GM12801 (cell line): Measurements from ENCODE around the gene MYO15B.

Source experiments
- TF ChIP-seq, protein P1 (sequence below): IDR thresholded peaks from one replicate; pipeline ENCODE4 v1.5.1; 2011; ENCODE audit warnings: control low read depth; ENCODE audit not compliant: insufficient read length; ENCODE audit errors: extremely low read depth

MYO15B gene

DNA sequence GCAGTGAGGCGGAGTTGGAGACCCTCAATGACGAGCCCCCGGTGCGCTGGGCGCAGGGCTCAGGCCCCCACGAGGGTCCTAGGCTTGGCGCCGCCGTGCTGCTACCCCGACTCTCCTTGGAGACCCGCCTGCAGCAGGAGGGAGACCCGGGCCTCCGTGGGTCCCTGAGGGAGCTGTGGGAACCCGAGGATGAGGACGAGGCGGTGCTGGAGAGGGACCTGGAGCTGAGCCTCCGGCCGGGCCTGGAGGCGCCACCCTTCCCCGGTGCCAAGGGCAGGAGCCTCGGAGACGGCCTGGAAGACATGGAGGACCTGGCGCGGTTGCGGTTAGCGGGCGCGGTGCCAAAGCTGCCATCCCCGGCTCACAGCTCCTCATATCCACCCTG, 2.3 kb downstream of the MYO15B start:
- TF ChIP-seq, protein P1, sequence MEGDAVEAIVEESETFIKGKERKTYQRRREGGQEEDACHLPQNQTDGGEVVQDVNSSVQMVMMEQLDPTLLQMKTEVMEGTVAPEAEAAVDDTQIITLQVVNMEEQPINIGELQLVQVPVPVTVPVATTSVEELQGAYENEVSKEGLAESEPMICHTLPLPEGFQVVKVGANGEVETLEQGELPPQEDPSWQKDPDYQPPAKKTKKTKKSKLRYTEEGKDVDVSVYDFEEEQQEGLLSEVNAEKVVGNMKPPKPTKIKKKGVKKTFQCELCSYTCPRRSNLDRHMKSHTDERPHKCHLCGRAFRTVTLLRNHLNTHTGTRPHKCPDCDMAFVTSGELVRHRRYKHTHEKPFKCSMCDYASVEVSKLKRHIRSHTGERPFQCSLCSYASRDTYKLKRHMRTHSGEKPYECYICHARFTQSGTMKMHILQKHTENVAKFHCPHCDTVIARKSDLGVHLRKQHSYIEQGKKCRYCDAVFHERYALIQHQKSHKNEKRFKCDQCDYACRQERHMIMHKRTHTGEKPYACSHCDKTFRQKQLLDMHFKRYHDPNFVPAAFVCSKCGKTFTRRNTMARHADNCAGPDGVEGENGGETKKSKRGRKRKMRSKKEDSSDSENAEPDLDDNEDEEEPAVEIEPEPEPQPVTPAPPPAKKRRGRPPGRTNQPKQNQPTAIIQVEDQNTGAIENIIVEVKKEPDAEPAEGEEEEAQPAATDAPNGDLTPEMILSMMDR, result no peak

DNA sequence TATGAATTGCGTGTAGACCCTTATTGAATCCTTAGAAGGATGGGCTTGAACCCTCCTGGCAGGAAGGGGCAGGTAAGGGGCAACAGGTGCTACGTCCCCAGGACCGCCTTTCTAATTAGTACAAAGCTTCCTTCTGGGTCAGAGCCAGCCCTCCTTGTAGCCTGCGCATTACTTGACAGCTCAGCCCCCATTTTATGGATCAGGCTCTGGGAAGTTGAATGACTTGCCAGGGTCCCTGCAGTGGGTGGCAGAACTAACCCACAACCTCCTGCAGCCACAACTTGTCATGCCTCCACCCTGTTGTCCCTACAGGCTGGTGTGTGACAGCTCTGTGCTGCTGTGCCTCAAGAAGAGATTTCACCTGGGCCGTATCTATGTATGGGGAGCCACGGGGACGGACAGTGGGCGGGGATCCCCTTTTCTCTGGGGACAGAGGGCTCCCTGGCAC, 2.7 kb downstream of the MYO15B start:
- TF ChIP-seq, protein P1, result no peak

DNA sequence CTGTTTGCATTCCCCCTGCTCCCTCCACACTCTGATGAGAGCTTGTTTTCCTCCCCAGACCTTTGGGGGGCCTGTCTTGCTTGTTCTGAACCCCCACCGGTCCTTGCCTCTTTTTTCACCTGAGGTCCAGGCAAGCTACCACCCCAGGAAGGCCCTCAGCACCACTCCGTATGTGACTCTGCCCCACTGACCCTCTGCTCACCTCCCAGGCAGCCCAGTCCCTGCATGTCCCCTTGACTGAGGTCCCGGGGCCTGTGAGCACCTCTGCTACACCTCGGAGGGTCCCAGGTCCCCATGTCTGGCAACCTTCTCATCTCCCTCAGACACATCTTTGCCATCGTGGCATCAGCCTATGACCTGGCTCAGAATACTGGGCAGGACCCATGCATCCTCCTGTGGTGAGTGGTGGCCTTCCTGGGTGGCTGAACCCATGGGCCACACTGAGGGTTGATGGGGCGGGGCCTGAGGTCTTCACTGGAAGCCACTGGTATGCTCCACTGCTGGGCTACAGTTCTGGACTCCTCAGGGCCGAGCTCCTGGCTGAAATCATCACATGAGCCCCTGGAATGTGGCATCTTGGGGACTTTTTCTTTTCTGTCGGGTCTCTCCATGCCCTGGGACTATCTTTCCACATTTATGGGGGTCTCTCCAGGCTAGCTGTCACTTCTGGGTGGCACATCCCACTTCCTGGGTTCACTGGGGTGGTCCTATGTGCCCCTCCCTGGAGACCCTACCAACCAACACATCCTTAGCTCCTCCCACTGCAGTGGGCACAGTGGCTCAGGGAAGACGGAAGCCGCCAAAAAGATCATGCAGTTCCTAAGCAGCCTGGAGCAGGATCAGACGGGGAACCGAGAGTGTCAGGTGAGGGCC, 3.5 kb downstream of the MYO15B start:
- TF ChIP-seq, protein P1, result no peak

DNA sequence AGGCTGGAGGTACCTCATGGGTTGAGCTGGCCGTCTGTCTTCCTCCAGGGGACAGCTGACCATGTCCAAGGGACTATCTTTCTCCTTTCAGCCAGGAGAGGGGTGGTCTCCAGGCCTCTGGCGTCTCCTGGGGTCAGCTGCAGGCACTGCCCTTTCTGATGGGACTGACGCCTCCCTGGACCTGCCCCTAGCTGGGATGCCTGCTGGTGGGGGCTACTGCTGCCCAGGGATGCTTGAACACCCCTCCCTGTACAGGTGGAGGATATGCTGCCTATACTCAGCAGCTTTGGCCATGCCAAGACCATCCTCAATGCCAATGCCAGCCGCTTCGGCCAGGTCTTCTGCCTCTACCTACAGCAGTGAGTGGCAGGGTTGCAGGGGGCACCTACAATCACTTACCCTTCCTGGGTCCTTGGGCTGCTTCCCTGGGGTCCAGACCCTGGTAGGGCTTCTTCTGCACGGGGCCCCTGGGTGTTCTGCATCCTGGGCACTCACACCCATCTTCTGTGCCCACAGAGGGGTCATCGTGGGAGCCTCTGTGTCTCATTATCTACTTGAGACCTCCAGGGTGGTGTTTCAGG, 4.2 kb downstream of the MYO15B start:
- TF ChIP-seq, protein P1, result no peak

DNA sequence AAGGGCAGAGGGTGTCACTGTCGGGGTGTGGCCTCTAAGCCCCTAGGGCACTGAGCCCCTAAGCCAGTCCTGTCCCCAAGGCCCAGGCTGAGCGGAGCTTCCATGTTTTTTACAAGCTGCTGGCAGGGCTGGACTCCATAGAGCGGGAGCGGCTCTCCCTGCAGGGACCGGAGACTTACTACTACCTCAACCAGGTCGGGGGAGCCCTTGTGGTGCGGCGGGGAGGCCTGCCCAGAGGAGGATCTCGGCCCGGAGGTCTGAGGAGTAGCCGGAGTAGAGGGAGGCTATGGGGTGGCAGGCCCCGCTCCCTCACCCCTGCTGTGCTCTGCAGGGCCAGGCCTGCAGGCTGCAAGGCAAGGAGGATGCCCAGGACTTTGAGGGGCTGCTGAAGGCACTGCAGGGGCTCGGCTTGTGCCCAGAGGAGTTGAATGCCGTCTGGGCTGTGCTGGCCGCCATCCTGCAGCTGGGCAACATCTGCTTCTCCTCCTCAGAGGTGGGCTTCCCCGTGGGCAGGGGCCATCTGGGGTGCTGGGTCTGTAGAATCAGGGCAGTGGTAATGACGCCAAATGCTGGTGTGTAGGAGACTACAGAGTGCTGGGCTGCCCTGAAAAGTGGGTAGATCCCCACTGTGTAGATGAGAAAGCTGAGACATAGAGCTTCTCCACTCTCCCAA, 4.9 kb downstream of the MYO15B start:
- TF ChIP-seq, protein P1, result no peak

DNA sequence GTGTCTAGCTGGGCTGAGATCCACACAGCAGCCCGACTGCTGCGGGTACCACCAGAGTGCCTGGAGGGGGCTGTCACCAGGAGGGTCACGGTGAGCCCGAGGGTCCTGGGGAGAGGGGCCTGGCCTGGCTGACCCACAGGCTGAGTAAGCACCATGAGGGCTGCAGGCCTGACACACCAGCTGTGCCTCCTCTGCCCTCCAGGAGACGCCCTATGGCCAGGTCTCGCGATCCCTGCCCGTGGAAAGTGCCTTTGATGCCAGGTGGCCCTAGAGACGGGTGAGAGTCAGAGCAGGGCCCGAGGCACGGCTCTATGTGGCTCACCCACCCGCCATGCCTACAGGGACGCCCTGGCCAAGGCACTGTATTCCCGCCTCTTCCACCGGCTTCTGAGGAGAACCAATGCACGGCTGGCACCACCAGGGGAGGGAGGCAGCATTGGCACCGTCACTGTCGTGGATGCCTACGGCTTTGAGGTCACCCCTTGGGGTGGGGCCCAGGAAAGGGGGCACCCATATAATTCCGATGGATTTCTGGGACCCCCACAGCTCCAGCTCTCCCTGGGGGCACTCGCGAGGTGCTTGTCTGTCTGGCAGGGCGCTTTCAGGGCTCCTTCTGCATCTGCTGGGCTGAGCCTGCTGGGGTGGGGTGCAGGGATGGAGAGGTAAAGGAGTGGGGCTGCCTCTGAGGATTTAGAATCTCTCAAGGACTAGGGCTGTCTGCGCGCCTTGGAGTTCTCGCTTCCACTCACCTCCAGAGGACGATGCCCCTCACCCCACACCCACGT, 7.1 kb downstream of the MYO15B start:
- TF ChIP-seq, protein P1, result no peak

DNA sequence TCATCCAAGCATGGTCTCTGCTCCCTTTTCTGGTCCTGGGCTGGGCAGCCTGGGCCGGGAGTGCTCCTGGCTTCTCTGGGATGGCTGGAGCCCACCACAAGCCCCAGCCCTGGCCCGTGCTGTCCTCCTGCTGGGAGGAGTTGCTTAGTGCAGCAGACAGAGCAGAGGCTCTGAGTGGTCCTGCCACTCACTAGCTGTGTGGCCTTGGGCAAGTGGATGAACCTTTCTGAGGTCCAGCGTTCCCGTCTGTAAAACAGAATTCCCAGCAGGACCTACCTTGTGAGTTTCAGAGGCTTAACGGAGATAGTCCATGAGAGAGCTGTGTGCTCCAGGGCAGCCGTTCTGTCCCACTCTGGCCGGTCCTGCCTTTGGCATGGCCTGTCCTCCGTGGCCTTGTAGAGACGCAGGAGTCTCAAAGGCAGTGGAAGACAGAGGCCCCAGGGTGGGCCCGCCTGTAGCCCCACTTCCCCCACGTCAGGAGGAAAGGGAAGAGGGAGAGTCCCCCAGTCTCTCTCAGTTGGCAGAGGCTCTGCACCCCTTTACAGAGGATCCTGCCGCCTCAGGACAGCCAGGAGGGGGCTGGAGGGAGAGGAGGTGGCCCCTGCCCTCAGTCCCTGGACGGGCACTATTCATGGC, 7.8 kb downstream of the MYO15B start:
- TF ChIP-seq, protein P1, result no peak
